NCI-H187 treated with DMSO at 0.1 percent for 48 hours (cell line): ENCODE results near the gene NUDT22.
A peak's percentile ranks its signal among the peaks of the same experiment; 100 is the strongest.

ENCODE experiments used
- DNase-seq: peaks from one replicate; lab custom pipeline; 2025; lab: John Stamatoyannopoulos, UW

NUDT22 gene, protein sequence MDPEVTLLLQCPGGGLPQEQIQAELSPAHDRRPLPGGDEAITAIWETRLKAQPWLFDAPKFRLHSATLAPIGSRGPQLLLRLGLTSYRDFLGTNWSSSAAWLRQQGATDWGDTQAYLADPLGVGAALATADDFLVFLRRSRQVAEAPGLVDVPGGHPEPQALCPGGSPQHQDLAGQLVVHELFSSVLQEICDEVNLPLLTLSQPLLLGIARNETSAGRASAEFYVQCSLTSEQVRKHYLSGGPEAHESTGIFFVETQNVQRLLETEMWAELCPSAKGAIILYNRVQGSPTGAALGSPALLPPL

GRCh38 chr11:64225608-64226506, at the start of gene NUDT22, which contains the start of gene TRPT1:
Gene NUDT22 (plus strand): TSS chr11:64226274. CDS start chr11:64226653, 379 bp downstream.
Gene TRPT1 (minus strand): TSS chr11:64226186. CDS start chr11:64225860, 326 bp downstream.
- peak; percentile 28 for DNase-seq

DNA sequence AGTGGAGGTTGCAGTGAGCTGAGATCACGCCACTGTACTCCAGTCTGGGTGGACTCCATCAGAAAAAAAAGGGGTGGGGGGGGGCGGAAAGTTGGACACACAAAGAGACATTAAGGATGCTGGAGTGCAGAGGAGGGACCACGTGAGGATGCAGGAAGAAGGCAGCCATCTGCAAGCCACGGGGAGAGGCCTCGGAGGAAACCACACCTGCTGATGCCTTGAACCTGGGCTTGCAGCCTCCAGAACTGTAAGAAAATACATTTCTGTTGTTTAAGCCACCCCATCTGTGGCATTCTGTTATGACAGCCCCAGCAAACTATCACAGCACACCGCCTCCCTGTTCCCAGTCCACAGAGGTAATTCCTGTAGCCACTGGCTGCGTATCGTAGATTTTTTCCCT, 49.3 kb upstream of the NUDT22 start:
- no peak for DNase-seq

- no peak for DNase-seq
These were observed 47.9 kb upstream of the NUDT22 start for GRCh38 chr11:64178203-64178602.

DNA sequence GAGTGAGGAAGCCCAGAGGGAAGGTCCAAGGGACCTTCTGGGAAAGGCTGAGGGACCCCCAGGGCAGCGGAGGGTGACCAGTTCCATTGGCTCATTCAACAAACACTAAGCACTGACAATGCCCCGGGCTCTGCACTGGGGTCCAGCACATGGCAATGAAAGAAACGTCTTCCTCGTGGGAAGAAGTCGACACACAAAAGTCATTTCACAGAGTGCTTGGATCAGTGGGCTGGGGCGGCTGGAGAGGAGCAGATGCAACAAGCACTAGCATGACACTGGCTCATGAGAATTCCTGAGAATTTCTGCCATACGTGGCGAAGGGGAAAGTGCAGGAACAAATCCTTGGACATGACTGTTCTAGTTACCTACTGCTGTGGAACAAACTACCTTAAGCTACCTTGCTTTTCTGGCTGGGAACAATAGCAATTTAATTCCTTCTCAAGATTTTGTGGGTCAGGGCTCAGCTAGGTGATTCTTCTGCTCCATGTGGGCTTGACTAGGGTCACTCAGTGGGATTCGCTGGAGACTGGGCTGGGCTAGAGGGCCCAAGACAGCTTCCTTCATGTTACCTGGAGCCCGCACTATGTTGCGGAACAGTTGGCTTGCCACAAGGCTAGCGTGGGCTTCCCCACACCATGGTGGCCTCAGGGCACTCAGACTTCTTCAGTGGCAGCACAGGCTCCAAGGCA, 47.0 kb upstream of the NUDT22 start:
- no peak for DNase-seq

GRCh38 chr11:64180891-64181290, 45.2 kb upstream of the NUDT22 start:
- no peak for DNase-seq

- no peak for DNase-seq
These were observed 44.3 kb upstream of the NUDT22 start for GRCh38 chr11:64181506-64182411.

DNA sequence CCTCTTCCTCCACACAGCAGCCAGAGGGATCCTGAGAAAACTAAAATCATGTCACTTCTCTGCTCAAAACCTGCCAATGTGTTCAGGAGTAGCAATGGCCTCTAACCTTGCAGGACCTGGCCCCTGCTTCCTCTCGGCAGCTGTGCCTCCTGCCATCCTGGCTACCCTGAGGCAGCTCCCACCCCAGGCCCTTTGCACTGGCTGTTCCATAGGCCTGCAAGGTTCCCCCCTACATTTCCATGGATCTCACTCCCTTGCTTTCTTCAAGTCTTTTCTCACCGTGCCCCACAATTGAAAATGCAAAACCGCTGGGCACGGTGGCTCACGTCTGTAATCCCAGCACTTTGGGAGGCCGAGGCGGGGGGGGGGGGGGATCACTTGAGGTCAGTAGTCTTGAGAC, 42.2 kb upstream of the NUDT22 start:
- no peak for DNase-seq

- DNase-seq: no peak
These were observed 40.8 kb upstream of the NUDT22 start for GRCh38 chr11:64185175-64185692.

DNA sequence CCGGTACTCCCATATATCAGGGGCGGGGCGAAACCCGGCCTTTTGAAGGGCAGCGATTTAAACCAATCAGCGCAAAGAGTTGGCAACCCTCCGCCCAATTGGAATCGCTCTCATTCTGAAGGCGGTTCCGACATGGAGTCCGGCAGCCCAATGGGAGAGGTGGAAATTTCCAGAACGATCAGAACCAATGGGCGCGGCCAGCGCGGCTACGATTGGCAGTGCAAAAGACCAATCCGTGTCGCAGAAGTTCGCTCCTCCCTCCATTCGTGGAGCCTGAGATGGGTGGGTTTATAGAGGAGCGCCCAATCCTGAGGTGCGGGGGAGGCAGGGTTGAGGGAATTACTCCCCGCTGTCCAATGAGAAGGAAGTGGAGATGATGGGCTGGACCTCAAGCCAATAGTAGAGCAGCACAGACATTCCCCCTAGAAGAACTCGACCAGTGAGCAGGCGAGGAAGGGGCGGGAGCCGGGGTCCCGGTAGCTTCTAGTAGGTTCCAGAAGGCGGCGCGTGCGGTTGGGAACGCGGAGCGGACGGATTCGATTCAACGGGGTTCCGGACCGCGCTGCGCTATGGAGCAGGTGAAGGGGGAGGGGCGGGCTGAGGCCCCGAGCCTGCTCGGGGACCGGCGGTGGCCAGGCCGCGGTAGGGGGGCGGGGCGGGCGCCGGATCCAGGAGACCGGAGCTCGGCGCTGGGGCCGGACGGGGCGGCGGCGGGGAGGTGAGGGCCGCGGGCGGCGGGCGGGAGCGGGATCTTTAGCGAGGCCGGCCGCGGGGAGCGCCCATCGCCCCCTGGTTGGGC, 40.2 kb upstream of the NUDT22 start, which contains the start of gene STIP1:
STIP1 (plus strand) TSS at position 479 of the 799 bp plus-strand sequence; CDS start at position 570, 91 bp downstream.
- DNase-seq: peak; percentile 99

GRCh38 chr11:64186492-64187165, 39.4 kb upstream of the NUDT22 start:
- DNase-seq: no peak

- no peak for DNase-seq
These were observed 33.6 kb upstream of the NUDT22 start for GRCh38 chr11:64192434-64192833.

GRCh38 chr11:64196626-64197025, 29.4 kb upstream of the NUDT22 start:
- DNase-seq: no peak

- DNase-seq: no peak
These were observed 27.6 kb upstream of the NUDT22 start for GRCh38 chr11:64198511-64198910.

DNA sequence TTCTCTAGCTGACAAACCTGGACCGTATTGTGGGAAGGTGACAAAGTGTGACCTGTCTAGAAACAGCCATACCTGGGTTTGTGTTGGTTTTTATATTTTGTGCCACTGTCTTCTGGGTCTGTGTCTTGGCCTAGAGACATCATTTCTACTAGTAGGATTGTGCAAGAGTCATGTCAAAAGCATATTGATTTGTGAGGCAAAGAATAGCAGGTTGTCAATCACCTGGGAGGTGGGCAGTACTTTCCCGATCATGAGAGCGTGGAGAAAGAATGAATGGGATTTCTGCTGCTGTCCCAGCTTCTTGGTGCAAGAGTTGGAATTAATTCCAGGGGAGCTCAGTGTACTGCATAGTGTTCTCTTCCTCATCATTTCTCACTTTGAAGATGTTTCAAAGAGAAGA, 24.5 kb upstream of the NUDT22 start:
- no peak for DNase-seq

DNA sequence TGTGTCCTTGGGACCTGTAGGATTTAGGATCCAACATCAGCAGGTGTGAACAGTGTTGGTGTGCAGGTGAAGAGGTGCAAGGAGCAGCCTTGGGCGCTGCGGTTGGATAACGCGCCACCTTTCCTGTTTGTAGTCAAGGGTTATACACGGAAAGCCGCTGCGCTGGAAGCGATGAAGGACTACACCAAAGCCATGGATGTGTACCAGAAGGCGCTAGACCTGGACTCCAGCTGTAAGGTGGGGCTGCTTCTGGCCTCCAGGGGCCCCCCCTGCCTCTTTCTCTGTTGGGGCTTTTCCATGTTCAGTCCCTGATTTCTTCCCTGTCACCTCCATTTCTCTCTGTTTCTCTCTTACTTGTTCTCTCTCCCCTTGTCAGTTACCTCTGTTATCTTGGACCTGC, 23.1 kb upstream of the NUDT22 start:
- DNase-seq: no peak

DNA sequence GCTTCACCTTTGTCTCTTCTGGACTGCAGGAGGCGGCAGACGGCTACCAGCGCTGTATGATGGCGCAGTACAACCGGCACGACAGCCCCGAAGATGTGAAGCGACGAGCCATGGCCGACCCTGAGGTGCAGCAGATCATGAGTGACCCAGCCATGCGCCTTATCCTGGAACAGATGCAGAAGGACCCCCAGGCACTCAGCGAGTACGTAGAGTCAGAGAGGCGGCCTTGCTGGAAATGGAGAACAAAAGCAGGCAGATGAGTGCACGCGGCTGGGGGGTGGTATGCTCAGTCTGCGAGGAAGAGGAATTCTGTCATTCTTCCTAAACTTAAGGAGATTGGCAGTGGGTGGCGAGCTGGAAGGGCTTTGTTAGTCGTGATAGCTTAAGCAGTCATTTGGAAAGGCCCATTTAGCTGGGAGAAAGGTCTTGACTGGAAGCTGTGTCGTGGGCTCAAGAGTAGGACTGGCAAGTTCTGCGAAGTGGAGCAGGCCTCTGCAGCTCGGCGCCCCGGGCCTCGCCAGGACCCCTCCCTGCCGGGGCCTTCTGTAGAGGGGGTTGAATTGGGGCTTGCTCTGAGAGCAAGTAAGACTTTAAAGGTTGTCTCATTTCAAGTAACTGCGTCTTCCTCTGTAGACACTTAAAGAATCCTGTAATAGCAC, 22.5 kb upstream of the NUDT22 start:
- DNase-seq: no peak

DNA sequence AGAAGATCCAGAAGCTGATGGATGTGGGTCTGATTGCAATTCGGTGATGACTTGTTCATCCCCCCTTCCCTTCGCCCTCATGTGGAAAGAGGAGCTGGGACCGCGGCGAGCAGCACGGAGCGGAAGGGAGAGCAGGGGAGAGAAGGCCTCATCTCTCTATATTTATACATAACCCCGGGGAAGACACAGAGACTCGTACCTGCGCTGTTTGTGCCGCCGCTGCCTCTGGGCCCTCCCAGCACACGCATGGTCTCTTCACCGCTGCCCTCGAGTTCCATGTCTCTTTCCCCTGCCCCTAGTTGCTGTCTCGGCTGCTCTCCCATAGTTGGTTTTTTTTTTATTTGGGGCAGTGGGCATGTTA, 22.0 kb upstream of the NUDT22 start:
- no peak for DNase-seq

GRCh38 chr11:64204464-64204989, 21.5 kb upstream of the NUDT22 start:
- DNase-seq: peak; percentile 14
